ENCODE data around the gene SERPINA3.

SERPINA3 gene

DNA sequence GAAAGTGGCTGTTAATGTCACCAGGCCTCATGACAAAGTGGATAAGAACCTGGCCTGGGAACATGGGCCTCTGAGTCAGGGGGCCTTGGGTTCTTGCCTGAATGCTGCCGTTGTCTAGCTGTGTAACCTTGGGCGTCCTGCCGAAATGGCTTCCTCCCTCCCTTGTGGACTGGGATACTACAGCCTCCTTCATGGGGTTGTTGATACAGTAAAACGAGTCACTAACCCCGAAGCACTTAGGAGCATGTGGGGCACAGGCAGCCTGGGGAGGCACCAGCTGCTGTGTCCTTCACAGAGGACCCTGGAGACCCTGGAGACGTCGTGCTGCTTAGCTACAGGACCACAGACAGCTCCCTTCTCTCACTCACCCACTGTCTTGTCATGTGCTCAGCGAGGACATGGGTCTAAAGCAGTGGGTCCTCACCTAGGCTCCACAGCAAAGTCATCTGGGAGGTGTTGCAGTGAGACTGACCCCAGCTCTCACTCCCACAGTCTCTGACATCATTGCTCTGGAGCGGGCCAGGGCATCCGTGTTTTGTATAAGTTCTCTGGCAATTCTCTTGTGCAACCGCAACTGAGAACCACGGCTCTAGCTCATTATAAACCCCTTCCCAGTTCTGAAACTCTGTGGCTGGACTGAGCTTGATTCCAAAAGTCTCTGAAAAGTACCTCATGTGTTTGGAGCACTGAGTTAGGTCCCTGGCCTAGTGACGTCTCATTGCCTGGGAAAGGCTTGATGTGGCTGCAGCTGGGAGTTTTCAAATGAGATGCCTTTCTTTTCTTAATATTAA is 42.1 kb downstream of the SERPINA3 start:
- H3K4me3 ChIP-seq (ENCODE audit: low read depth, low read length) = no peak overlapping the region
- TF ChIP-seq, protein P1, sequence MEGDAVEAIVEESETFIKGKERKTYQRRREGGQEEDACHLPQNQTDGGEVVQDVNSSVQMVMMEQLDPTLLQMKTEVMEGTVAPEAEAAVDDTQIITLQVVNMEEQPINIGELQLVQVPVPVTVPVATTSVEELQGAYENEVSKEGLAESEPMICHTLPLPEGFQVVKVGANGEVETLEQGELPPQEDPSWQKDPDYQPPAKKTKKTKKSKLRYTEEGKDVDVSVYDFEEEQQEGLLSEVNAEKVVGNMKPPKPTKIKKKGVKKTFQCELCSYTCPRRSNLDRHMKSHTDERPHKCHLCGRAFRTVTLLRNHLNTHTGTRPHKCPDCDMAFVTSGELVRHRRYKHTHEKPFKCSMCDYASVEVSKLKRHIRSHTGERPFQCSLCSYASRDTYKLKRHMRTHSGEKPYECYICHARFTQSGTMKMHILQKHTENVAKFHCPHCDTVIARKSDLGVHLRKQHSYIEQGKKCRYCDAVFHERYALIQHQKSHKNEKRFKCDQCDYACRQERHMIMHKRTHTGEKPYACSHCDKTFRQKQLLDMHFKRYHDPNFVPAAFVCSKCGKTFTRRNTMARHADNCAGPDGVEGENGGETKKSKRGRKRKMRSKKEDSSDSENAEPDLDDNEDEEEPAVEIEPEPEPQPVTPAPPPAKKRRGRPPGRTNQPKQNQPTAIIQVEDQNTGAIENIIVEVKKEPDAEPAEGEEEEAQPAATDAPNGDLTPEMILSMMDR (conservative IDR thresholded peaks at IDR 0.05; ENCODE audit: low read depth, low read length) = no peak
- no peak for DNase-seq (ENCODE audit: low read depth)

DNA sequence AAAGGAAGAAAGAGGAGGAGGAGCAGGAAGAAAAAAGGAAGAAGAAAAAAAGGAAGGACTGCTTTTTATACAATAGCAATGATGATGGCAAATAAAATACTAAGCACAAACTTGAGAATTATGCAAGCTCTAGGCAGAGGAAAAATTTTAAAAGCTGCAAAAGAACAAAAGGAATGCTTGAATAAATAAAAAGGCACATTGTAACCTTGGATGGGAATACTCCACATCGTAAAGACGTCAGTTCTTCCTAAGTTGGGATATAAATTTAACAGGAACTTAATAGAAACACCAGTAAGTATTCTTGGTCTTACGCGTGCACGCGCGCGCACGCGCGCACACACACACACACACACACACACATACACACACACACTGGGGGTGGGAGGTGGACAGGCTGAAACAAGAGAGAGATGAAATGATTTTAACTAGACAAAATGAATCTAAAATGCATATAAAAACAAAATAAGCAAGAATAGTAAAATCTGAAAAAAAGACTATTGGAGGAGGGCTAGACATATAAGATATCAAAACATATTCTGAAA is 43.0 kb downstream of the SERPINA3 start:
- no peak for DNase-seq (ENCODE audit: low read depth)
- TF ChIP-seq, protein P1 (conservative IDR thresholded peaks at IDR 0.05; ENCODE audit: low read depth, low read length) = no peak
- no peak overlapping the region for H3K4me3 ChIP-seq (ENCODE audit: low read depth, low read length)

DNA sequence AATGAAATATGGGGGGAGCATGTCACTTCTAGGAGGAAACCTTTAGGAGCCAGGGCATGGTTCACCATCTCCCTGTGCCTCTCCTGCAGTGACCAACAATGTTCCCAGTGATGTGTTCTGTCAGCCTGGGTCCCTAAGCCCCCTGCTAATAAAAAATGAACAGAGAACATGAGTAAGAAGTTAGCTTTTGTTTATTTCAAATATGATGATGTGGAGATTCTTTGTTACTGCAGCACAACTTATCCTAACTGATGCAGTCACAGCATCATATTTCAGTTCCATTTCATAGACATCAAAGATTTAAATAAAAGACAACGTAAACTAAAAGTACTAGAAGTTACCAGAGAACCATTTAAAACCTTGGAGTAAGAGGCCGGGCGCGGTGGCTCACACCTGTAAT is 43.9 kb downstream of the SERPINA3 start:
- TF ChIP-seq, protein P1 (conservative IDR thresholded peaks at IDR 0.05; ENCODE audit: low read depth, low read length) = no peak
- DNase-seq (ENCODE audit: low read depth) = no peak
- H3K4me3 ChIP-seq (ENCODE audit: low read depth, low read length) = no peak overlapping the region

DNA sequence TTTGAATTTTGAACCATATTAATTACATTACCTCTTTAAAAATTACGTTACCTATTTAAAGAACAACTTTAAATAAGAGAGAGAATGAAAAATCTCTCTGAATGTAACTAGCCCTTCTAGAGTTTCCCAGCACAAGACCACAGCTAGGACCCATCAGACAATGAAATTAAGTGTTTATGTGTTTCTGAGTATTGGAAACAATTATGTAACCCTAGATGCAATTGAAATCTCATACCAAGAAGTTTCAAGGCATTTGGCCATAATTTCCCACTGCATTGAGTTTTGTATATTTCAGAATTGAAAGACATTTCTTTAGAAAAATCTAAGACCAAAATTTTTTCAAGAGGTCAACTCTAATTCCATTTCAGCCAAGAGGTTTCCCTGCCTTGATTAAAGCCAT is 47.1 kb downstream of the SERPINA3 start:
- no peak for DNase-seq (ENCODE audit: low read depth)
- TF ChIP-seq, protein P1 (conservative IDR thresholded peaks at IDR 0.05; ENCODE audit: low read depth, low read length) = no peak
- H3K4me3 ChIP-seq (ENCODE audit: low read depth, low read length) = no peak overlapping the region

DNA sequence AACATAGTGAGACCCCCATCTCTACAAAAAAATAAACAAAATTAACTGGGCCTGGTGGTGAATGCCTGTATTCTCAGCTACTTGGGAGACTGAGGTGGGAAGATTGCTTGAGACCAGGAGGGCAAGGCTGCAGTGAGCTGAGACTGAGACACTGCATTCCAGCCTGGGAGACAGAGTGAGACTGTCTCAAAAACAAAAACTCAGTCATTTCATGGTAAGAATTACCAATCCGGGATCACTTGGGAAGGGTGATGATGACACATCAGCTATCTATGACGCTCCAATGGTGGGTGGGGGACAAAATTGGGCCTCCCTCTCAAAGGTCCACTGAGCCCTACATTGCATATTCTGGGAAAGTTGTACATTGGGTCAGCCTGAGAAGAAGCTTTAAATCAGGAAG is 47.7 kb downstream of the SERPINA3 start:
- H3K4me3 ChIP-seq (ENCODE audit: low read depth, low read length) = no peak overlapping the region
- no peak for DNase-seq (ENCODE audit: low read depth)
- TF ChIP-seq, protein P1 (conservative IDR thresholded peaks at IDR 0.05; ENCODE audit: low read depth, low read length) = no peak

DNA sequence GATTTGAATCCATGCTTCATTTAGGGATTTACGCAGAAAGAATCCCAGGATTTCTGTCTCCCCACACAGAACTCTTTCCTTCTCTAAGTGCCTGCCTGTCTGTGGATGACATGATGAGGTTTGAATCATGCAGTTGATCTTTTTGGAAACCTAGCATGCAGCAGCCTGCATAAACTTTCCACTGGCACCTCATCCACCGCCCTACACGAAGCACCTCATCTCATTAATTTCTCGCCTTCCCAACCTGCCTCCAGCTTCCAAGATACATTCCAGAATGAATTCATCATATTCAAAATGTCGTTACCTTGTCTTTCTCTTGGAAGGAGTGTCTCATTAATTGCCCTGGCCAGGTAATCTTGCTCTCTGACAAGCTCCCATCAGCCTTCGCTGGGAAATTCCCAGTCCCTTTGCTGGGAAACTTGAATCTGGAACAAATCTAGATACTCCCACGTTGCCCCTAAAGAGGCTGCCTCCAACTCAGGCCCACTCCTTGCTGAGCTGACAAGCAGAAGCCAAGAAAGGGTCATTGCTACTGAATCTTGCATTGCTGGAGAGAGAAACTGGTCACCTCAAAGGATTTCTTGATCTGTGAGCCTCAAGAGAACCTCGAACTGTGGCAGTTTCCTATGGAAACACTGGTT is 48.2 kb downstream of the SERPINA3 start:
- no peak overlapping the region for H3K4me3 ChIP-seq (ENCODE audit: low read depth, low read length)
- TF ChIP-seq, protein P1 (conservative IDR thresholded peaks at IDR 0.05; ENCODE audit: low read depth, low read length) = no peak
- no peak for DNase-seq (ENCODE audit: low read depth)

All from choroid plexus epithelial cell (primary cell).